ENCODE measurements around the gene TSC1. TPM values are rescaled to one million over a fixed set of nuclear protein-coding genes. Genes with fewer than 3 reads are reported as not detected.

TSC1 gene
- total RNA-seq, 1 donor from 2014 or later, result 64.9 TPM

DNA sequence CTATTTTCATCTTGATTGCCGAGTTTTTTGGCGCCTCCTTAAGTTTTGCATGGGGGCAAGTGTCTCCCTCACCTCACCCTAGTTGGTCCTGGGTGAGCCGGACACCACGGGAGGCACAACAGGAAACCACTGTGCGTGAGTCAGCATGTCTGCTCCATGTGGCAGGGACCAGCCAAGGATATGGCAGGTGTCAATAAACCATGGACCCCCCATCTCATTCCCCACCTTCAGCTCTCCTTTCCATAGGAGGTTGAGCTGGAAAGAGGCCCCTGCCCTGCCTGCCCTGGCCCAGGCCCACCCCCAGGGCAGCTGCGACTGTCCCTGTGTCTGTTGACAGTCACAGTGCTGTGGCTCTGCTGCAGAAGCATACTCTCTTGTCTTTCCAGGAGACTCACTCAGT lies 62.6 kb downstream of the TSC1 start:
- Histone ChIP-seq H3K27me3 (peaks cover 23% of the 10 kb centered on the region), H3K27ac (no peak overlapping the region), H3K79me2 (ENCODE audit: low read depth) (no peaks in the 10 kb centered on the region), H2AFZ (replicated peaks) (no peak overlapping the region), H4K20me1 (ENCODE audit: low read depth) (no peaks in the 10 kb centered on the region), H3F3A (ENCODE audit: low read depth) (peaks cover 22% of the 10 kb centered on the region), H3K9me3 (ENCODE audit: low read depth) (no peaks in the 10 kb centered on the region), H3K4me2 (no peak overlapping the region), H3K36me3 (no peaks in the 10 kb centered on the region), H3K4me1 (no peaks in the 10 kb centered on the region), H3K9ac (no peak overlapping the region), H3K4me3 (no peak overlapping the region)
- Mint-ChIP-seq H3K36me3 (no peaks in the 10 kb centered on the region), H3K27ac (no peak overlapping the region), H3K4me3 (no peak overlapping the region), H3K9me3 (no peaks in the 10 kb centered on the region), H3K27me3 (ENCODE audit: insufficient read depth, low read depth) (peaks cover 2% of the 10 kb centered on the region), H3K4me1 (peaks cover 17% of the 10 kb centered on the region)
- TF ChIP-seq EZH2 (IDR thresholded peaks at IDR 0.05) (no peak), CTCF (IDR thresholded peaks at IDR 0.05) (no peak), EZH2phosphoT487 (IDR thresholded peaks at IDR 0.05) (no peak)
- no peak for DNase-seq (ENCODE audit: low spot score)

- no peak overlapping the region for H3K4me3 ChIP-seq
- no peaks in the 10 kb centered on the region for H3K36me3 ChIP-seq
- H3K4me1 Mint-ChIP-seq, result peaks cover 19% of the 10 kb centered on the region
- H3K9ac ChIP-seq, result no peak overlapping the region
- peaks cover 5% of the 10 kb centered on the region for H3K27me3 Mint-ChIP-seq (ENCODE audit: insufficient read depth, low read depth)
- H3F3A ChIP-seq (ENCODE audit: low read depth), result peaks cover 22% of the 10 kb centered on the region
- peak overlapping the region; percentile 89 for H3K4me3 Mint-ChIP-seq
- no peak overlapping the region for H3K4me2 ChIP-seq
- TF ChIP-seq EZH2 (IDR thresholded peaks at IDR 0.05), result no peak
- no peaks in the 10 kb centered on the region for H4K20me1 ChIP-seq (ENCODE audit: low read depth)
- no peaks in the 10 kb centered on the region for H3K36me3 Mint-ChIP-seq
- H3K27me3 ChIP-seq, result peaks cover 30% of the 10 kb centered on the region
- no peaks in the 10 kb centered on the region for H3K9me3 Mint-ChIP-seq
- H3K27ac Mint-ChIP-seq, result no peak overlapping the region
- H3K27ac ChIP-seq, result no peak overlapping the region
- DNase-seq (ENCODE audit: low spot score), result peak; percentile 25
- no peaks in the 10 kb centered on the region for H3K9me3 ChIP-seq (ENCODE audit: low read depth)
- no peaks in the 10 kb centered on the region for H3K4me1 ChIP-seq
- no peaks in the 10 kb centered on the region for H3K79me2 ChIP-seq (ENCODE audit: low read depth)
- H2AFZ ChIP-seq (replicated peaks), result no peak overlapping the region
Measured at GRCh38 chr9:132880324-132880661, 64.1 kb downstream of the TSC1 start.

- H3K4me3 ChIP-seq, result peak overlapping the region; percentile 85
- H3K27me3 Mint-ChIP-seq (ENCODE audit: insufficient read depth, low read depth), result peaks cover 5% of the 10 kb centered on the region
- DNase-seq (ENCODE audit: low spot score), result no peak
- H3K27ac Mint-ChIP-seq, result peak overlapping the region; percentile 39
- H3K36me3 ChIP-seq, result no peaks in the 10 kb centered on the region
- peak overlapping the region; percentile 89 for H3K4me3 Mint-ChIP-seq
- no peak overlapping the region for H3K4me2 ChIP-seq
- H3F3A ChIP-seq (ENCODE audit: low read depth), result peaks cover 22% of the 10 kb centered on the region
- H3K9me3 Mint-ChIP-seq, result no peaks in the 10 kb centered on the region
- H3K27ac ChIP-seq, result no peak overlapping the region
- no peak overlapping the region for H2AFZ ChIP-seq (replicated peaks)
- no peaks in the 10 kb centered on the region for H3K79me2 ChIP-seq (ENCODE audit: low read depth)
- H3K9me3 ChIP-seq (ENCODE audit: low read depth), result no peaks in the 10 kb centered on the region
- no peaks in the 10 kb centered on the region for H3K36me3 Mint-ChIP-seq
- no peak for TF ChIP-seq CTCF (IDR thresholded peaks at IDR 0.05)
- no peak for TF ChIP-seq EZH2phosphoT487 (IDR thresholded peaks at IDR 0.05)
- H3K27me3 ChIP-seq, result peaks cover 30% of the 10 kb centered on the region
- no peaks in the 10 kb centered on the region for H3K4me1 ChIP-seq
- no peak overlapping the region for H3K9ac ChIP-seq
- H4K20me1 ChIP-seq (ENCODE audit: low read depth), result no peaks in the 10 kb centered on the region
- H3K4me1 Mint-ChIP-seq, result peaks cover 19% of the 10 kb centered on the region
Measured at GRCh38 chr9:132879457-132880323, 64.7 kb downstream of the TSC1 start.

Measured in neural progenitor cell (in vitro differentiated cells).